Islet of Langerhans (tissue), 1 donor: ENCODE measurements around the gene SLC47A2.

ENCODE experiments used
- FAIRE-seq: peaks from one replicate; lab custom pipeline; 2011; peaks lifted over from hg19 to GRCh38; lab: Jason Lieb, UNC

The SLC47A2 gene

DNA sequence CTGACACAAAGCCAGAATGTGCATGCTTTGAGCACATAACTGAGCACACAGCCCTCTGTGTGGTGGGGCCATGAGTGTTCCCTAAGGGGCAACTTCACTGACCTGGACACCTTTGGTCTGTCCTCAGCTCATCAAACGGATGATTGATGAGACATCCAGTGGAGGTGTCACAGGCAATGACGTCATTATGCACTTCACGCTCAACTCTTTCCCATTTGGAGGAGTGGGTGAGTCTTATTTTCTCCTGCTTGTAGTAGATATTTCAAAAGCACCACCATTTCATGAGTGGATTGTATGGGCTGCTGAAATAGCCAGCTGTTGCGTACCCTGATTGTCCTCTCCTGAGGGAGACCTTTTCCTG, 51.6 kb downstream of the SLC47A2 start:
- FAIRE-seq = no peak

DNA sequence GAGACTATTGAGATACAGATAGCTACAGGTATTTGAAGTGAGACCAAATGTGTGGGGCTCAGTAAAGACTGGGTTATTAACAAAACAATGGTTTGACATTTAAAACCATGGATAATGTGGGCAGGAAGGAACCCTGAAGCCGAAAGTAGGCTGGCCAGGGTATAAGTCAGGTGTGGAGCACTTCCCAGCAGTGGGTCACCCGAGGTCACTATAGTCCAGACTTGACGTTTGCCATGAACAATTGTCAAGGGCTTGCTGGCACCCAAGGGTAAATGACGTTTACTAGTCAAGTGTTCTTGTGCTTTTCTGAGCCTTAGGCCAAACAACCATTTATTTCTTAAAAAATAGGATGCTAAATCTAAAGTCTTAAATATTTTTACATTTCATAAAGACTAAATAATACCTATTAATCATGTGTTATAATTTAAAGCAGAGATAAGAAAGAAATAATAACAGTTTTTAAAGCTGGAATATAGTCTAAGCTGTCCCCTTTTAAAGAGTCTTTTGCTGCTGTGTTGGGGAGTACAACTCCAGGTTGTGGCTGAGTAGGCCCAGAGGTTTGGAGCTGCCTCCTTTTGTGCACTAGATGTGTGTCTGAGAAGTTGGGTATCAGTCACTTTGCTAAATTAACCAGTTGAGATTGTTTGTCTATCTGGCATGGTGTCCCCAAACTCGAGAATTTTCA, 52.1 kb downstream of the SLC47A2 start:
- no peak for FAIRE-seq

DNA sequence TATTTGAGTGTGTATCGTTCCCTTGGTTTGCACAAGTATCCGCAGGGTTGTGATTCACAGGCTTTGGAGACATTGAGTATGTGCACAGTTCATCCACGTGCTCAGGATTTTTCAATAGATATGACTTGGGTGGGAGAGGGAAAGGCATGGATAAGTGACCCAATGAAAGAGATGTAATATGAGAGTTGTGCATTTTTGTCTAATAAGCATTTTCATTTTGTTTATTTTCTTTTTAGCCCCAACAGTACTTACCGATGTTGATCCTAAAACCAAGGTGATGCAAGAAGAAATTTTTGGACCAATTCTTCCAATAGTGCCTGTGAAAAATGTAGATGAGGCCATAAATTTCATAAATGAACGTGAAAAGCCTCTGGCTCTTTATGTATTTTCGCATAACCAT, 53.3 kb downstream of the SLC47A2 start:
- FAIRE-seq = no peak

DNA sequence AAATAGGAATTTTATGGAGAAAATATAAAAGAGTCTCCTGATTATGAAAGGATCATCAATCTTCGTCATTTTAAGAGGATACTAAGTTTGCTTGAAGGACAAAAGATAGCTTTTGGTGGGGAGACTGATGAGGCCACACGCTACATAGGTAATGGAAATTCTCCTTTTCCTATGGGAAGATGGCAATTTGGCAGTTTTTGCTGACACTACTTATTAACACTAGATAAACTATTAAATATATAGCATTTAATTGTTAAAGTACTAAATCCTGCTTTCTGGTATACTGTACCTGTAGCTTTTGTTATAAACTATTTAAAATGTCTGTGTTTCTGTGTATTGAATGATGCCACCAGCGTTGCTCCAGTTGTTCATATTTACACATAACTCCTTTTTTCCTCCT, 55.3 kb downstream of the SLC47A2 start:
- FAIRE-seq = no peak

DNA sequence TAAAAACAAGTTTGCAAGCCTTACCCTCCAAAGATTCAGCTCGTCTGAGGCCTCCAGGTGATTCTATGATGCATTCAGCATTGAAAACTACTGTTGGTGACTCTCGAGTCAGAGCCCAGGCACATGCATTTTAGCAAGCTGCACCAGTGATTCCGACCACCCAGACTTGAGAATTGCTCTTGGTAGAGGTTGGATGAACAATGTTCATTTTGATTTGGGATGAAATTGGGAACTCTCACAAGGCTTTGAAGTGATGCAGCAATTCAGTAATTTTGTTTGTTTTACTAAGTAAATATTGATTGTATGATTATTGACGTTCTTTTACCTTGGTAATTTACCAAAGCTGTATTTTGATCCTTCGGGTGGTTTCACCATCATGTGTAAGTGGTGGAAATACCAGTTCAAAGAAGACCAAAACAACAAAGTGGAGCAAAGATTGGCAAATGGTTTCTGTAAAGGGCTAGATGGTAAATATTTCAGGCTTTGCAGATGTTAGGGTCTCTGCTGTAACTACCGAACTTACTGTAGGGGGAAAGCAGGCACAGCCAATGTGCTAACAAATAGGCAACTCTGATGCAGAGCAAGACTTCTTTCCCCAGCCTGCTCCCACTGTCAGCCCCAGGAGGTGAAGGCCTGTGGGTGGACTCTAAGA, 56.0 kb downstream of the SLC47A2 start:
- no peak for FAIRE-seq

DNA sequence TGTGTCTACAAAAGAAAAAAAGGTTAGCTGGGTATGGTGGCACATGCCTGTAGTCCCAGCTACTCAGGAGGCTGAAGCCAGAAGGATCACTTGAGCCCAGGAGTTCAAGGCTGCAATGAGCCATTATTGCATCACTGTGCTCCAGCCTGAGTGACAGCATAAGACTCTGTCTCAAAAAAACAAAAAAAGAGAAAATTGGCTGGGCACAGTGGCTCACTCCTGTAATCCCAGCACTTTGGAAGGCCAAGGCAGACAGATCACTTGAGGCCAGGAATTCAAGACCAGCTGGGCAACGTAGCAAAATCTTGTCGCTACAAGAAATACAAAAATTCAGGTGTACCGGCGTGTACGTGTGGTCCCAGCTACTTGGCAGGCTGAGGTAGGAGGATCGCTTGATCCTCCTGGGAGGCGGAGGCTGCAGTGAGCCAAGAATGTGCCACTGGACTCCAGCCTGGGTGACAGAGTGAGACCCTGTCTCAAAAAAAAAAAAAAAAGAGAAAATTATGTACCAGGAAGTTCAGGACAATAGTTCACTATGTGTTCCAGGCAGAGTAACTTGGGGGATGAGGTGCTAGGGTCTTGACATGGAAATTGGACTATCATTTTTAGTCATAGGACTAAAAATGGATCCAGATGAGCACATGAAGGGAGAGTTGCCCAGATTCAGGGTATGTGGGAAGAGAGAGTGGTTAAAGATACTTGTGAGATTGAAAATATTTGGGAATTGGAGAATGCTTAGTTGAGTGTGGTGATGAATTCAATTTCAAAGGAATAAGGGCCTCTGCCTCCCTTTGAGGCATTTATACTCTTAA, 56.8 kb downstream of the SLC47A2 start:
- no peak for FAIRE-seq

DNA sequence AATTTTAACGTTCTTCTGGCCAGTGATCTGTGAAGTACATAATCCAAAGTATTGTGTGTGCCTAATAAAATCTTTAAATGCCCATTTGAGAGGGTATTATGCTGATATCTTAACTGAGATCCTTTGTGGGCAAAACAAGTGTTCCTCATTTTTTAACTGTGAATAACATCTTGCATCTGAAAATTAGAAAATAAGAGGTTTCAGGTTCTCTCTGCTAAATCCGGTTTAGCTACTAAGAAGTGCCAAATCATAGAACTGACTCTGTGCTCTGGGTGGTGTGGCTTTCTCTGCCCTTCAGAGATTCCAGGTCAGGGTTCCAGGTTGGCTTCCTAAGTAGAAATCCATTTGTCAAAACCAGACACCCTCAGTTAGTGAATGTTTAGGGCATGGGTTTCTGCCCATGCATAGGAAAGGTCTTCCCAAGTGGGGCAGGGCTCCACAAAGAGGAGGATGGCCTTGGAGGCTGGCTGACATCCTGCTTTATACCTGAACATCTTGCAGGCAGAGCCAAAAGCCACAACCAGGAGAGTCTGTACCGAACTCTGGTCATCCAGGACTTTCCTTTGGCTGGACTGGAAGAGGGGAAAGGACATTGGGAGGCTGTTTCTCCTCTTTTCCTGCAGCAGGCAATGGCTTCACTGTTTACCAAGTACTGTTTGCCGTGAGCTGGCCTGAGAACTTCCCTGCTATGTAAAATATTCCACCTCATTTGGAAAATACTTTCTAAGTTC, 59.4 kb downstream of the SLC47A2 start:
- FAIRE-seq = no peak

DNA sequence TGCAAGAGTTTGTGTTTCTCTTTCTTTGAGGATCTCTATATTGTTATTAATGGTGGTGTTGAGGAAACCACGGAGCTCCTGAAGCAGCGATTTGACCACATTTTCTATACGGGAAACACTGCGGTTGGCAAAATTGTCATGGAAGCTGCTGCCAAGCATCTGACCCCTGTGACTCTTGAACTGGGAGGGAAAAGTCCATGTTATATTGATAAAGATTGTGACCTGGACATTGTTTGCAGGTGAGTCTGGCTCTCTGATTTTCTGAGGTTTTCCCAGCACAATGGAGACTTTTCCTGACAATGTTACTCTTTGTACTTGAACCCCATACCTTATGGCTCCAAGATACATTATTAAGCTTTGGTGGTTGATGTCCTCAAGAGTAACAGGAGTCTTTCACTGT, 60.0 kb downstream of the SLC47A2 start:
- FAIRE-seq = no peak

DNA sequence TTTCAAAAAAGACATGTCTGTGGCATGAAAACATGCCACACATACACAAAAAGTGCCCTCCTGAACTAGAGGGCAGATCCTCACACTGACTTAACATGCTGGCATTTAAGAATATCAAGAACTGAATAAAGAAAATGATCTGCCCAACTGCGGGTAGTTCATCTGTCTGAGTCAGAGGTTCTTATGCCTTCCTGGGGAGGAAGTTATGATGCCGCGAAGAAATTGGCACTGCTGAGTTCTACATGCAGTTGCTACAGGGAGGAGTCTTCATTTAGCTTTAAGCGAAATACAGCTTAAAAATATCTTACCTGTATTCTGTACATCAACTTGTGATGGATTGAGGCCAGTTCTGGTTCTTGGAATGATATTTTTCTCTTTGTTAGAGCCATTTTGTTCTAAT, 61.5 kb downstream of the SLC47A2 start:
- FAIRE-seq = no peak

DNA sequence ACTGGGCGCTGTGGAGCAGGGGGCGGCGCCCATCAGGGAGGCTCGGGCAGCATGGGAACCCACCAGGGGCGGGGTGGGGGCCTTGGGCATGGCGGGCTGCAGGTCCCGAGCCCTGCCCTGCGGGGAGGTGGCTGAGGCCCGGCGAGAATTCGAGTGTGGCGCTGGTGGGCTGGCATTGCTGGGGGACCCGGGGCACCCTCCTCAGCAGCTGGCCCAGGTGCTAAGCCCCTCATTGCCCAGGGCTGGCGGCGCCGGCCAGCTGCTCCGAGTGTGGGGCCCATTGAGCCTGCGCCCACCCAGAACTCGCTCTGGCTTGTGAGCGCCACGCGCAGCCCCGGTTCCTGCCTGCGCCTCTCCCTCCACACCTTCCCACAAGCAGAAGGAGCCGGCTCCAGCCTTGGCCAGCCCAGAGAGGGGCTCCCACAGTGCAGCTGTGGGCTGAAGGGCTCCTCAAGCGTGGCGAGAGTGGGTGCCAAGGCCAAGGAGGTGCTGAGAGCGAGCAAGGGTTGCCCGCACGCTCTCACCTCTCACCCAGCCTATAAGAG, 62.0 kb downstream of the SLC47A2 start:
- FAIRE-seq = no peak

DNA sequence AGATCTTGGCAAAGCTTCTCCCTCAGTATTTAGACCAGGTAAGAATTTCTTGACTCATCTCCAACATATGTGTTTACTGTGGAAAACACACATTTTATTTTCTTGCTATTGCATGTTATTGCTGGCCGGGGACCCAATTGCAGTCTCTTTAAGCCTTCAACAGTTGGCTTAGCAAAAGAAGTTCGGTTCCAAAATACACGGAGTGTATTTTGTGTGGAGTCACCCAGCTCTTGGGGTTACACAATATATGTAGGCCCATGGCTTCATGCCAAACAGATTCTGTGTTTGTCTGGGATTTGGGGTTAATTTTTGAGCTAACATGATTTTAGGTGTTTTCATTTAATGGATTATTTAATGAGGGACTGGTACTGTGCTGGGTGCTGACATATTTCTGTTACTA, 63.8 kb downstream of the SLC47A2 start:
- FAIRE-seq = no peak

DNA sequence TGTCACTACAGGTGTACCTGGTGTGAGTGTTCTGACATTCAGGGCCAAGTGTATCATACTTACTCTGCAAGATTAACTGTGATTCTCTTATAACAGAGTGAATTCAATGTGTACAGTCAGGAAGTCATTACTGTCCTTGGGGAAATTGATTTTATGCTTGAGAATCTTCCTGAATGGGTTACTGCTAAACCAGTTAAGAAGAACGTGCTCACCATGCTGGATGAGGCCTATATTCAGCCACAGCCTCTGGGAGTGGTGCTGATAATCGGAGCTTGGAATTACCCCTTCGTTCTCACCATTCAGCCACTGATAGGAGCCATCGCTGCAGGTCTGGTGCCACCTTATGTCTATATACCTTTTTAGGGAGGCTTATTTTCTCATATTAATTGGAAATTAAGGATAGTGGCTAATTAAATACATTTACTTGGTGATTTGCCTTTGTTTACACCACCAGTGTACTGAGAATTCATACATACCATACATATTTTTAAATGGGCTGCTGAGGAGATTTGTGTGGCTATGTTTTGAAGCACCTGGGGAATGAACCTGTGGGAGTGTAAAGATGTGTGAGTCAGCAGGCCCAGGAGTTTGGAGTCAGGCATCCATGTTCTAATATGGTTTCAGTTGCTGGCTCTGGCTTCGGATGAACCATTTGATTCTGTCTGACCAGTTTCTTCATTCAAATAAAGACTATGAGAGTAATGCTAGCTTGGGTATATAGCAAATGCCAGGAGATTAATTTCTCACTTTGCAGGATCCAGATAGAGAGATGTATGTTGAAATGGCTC, 64.7 kb downstream of the SLC47A2 start:
- no peak for FAIRE-seq

DNA sequence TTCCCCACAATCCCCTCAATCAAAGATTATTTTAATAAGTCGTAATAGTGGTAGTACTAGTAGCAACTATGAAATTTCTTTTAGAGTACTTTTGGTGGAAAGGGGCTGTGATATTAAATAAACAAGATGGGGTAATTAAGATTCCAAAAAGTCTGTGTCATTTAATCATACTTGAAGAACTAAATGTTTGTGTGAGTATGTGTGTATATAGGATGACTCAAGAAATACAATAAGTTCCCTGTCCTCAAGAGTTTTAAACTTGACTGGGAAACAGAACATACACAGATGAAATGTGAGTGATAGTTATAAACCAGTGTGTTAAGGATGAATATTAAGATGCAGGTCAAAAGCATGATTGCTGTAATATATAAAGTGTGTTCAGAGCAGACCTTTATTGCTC, 65.6 kb downstream of the SLC47A2 start:
- FAIRE-seq = no peak

DNA sequence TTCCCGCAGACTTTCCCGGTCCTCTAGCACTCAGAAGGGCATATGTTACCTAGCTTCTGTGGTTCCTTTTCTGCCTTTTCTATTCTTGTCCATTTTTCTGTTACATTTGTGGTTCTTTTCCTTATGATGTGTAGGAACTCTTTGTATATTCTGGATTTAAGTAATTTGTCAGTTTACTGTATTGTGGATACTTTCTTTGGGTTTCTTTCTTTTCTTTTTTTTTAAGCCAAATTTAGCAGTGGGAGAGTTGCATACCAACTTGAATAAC, 67.2 kb downstream of the SLC47A2 start:
- no peak for FAIRE-seq

DNA sequence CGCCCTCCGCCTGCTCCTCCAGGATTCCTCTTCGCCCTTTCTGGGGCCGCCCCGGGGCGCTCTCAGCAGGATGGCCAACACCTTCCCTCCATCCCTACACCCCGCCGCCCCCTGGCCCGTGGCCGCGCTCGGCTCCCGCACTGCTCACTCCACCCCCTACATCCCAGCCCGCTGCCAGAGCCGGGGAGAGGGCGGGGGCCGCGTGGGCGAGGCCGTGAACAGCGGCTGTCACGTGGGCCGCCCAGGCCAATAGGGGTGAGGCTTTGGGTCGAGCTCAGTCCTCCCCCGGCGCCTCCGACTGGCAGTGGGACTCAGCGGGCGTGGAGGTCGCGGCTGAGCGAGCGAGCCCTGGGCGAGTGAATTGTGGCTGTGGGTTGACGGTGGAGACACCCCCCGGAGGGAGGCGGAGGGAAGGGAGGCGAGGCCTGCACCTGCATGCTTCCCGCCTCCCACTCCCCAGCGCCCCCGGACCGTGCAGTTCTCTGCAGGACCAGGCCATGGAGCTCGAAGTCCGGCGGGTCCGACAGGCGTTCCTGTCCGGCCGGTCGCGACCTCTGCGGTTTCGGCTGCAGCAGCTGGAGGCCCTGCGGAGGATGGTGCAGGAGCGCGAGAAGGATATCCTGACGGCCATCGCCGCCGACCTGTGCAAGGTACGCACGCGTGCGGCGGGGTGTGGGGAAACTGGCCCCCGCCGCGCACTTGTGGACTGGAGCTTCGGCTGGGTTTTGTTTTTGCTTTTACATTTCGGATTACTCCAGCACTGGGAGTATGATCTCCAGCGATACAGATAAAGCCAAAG, 67.7 kb downstream of the SLC47A2 start, which contains the start of gene ALDH3A2:
TSS of gene ALDH3A2 (plus strand) at position 277 of the 799 bp plus-strand sequence. CDS start at position 498, 221 bp downstream.
- FAIRE-seq = no peak

DNA sequence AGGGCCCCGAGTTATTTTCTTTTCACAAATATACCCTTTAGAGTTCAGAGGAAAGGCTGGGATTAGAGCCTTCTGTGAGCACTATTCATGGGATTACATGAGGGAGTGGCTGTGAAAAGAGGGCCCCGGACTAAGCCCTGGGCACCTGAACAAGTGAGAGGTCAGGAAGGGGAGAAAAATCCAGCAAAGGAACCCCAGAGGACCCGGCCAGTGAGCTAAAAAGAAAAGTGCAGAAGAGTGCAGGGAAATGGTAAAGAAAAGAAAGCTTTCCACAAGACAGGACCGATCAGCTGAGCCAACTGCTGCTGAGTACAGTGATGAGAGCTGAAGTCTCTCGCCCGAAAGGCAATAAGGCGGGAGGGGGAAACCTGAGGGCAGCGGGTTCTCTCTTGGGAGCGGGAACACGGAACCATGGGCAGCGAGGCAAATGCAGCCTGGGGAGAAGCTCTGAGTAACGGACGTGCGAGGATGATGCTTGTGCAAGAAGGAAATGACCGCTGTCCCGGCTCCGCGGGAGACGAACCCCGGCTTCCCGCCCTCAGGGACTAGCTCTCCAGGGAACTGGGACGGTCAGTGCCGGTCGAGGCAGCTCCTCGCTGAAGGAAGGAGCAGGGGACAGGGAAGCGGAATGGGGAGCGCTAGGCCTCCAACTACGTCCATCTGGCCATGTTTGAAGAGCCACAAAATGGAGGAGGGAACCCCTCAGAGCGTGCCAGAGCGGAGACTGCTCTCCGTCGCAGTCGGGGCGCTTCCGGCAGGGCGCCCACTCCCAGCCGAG, 68.5 kb downstream of the SLC47A2 start:
- FAIRE-seq = no peak

DNA sequence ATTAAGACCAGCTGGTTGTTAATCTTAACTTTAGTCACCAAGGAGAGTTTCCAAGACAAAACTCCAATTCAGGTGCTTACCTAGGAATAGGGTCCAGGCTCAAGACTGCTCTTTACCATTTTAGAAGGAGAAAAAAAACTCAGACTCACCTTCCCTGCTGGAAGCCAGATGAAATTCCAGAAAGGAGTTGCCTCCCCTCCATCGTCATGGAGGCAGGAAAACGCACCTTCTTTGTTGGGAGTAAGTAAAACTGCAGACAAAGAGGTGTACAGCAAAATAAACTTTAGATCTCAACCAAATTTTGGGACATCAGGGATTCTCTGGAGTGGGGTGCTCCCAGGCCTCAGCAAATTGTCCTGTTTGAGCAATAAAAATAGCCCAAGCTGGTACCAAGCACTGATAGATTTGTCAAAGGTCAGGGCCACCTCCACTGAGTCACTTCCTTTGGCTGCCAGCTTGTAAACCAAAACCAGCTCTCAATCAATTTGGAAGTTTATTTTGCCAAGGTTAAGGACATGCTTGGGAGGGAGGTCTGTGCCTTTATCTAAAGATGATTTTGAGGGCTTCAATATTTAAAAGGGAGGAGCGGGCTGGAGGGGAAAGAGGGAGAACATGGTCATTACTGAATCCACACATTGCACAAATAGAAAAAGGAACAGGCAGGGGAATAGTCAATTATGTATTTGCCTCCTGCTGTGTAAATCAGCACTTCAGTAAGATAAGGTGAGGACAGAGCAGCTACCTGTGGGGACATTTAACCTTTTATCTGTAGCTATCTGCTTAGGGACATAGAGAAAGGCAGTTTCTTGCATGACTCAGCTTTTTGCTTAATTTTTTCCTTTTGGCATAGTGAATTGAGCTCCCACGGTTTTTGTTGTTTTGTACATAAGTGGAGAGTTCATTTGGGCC, 69.3 kb downstream of the SLC47A2 start:
- no peak for FAIRE-seq

DNA sequence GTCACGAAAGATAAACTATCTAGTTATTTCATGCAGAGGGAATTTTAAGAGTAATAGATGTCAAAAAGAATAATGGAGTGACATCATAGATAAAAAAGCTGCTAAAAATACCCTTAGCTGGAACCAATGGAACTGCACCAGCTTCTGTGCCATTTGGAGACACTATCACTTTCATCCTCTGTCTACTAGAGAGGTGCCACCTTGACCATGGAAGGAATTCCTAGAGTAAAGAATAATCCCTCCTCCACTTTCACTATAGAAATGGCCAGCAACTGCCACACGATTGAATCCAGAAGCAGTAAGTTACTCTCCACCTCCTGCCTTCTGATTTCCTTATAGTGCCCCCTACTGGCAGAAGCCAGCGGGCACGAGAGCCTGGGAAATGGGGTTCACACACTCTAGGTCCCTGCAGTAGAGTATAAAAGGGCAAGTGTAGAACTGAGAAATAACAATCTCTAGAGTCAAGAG, 70.6 kb downstream of the SLC47A2 start:
- no peak for FAIRE-seq
